Measurements from ENCODE around the gene C9orf85. TPM values are rescaled to one million over a fixed set of nuclear protein-coding genes. Genes with fewer than 3 reads are reported as not detected.

The C9orf85 gene
- total and polyA plus RNA-seq, 12 donors: 4.7 to 18.8 (median 12.1) TPM

DNA sequence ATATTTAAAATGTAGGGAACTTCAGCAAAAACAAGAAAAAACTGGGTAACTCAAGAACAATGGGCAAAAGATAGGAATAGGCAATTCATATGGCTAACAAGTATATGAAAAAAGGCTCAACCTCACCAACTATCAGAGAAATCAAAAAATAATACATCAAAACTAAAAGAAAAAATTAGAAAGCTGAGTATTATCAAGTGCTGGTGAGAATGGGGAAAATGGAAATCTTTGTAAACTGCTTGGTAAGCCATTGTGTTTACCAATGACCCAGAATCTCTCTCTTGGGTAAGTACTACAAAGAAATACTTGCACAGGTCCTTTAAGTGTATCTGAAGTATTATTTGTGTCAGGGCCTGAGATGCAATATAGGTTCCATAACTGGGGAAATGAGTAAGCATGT is 27.4 kb upstream of the C9orf85 start:
- H3K4me3 ChIP-seq: no peak overlapping the region
- peaks cover 0 to 8% (median 6%) of the 10 kb centered on the region in 3 donors for H3K9me3 ChIP-seq (replicated peaks in 1 of 3)

DNA sequence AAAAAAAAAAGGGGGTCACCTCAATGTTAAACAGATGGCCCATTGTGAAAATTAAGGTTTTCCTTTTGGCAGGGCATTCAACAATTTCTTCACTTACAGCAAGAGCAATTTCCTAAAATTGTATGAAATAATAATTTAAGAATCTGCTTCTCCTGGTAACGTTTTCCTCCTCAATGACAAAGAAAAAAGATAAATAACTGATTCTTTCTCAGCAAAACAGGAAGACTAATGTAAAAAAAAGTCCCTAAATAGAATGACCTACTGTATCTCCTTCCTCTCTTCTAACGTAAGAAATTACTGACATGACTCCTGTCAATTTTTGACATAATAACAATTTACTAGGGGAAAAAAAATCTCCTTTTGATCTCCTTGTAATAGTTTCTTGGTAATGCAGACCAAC is 26.0 kb upstream of the C9orf85 start:
- Histone ChIP-seq H3K9me3 (replicated peaks in 1 of 3) (peaks cover 0 to 5% (median 0%) of the 10 kb centered on the region in 3 donors), H3K27ac (no peak overlapping the region), H3K27me3 (no peaks in the 10 kb centered on the region), H3K36me3 (replicated peaks in 1 of 2) (no peaks in the 10 kb centered on the region), H3K4me3 (no peak overlapping the region), H3K4me1 (replicated peaks in 1 of 2) (no peaks in the 10 kb centered on the region)
- TF ChIP-seq POLR2A (IDR thresholded peaks at IDR 0.05): no peak
- TF ChIP-seq, protein P1, sequence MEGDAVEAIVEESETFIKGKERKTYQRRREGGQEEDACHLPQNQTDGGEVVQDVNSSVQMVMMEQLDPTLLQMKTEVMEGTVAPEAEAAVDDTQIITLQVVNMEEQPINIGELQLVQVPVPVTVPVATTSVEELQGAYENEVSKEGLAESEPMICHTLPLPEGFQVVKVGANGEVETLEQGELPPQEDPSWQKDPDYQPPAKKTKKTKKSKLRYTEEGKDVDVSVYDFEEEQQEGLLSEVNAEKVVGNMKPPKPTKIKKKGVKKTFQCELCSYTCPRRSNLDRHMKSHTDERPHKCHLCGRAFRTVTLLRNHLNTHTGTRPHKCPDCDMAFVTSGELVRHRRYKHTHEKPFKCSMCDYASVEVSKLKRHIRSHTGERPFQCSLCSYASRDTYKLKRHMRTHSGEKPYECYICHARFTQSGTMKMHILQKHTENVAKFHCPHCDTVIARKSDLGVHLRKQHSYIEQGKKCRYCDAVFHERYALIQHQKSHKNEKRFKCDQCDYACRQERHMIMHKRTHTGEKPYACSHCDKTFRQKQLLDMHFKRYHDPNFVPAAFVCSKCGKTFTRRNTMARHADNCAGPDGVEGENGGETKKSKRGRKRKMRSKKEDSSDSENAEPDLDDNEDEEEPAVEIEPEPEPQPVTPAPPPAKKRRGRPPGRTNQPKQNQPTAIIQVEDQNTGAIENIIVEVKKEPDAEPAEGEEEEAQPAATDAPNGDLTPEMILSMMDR (IDR thresholded peaks at IDR 0.05): no peak
- intact Hi-C loops (cut with DNase I): no loop called here
- DNase-seq: no peak
- WGBS, 4 donors: 4 to 12% (median 4%) methylated on average over 2 of the region's 2 CpGs

More for the DNA sequence above, 27.4 kb upstream of the C9orf85 start:
- TF ChIP-seq, protein P1 (IDR thresholded peaks at IDR 0.05): no peak
- no peak for TF ChIP-seq POLR2A (IDR thresholded peaks at IDR 0.05)
- Histone ChIP-seq H3K4me1 (replicated peaks in 1 of 2) (no peaks in the 10 kb centered on the region), H3K36me3 (replicated peaks in 1 of 2) (no peaks in the 10 kb centered on the region), H3K27ac (no peak overlapping the region), H3K27me3 (no peaks in the 10 kb centered on the region)
- intact Hi-C loops (cut with DNase I): no loop called here
- no peak for DNase-seq

DNA sequence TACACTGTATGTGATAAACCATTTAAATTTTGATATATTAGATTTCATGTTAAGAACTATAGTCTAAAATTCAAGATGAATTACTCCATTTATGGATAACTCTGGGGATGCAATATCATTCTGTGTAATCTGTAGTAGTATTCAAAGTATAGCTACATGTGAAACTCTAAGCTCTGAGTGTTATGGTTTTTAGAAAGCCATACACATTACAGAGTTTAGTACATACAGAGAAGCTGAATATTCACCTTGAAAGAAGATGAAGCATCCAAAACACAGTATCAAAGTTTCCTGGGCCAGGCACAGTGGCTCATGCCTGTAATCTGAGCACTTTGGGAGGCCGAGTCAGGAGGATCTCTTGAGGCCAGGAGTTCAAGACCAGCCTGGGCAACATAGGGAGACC is 25.4 kb upstream of the C9orf85 start:
- Histone ChIP-seq H3K27me3 (no peaks in the 10 kb centered on the region), H3K4me1 (replicated peaks in 1 of 2) (no peaks in the 10 kb centered on the region), H3K4me3 (no peak overlapping the region), H3K27ac (no peak overlapping the region), H3K36me3 (replicated peaks in 1 of 2) (no peaks in the 10 kb centered on the region), H3K9me3 (replicated peaks in 1 of 3) (peaks cover 0 to 5% (median 0%) of the 10 kb centered on the region in 3 donors)
- no peak for TF ChIP-seq POLR2A (IDR thresholded peaks at IDR 0.05)
- TF ChIP-seq, protein P1 (IDR thresholded peaks at IDR 0.05): no peak
- no peak for DNase-seq
- 88 to 100% (median 94%) methylated on average over 1 of the region's 1 CpG for WGBS, 4 donors
- intact Hi-C loops (cut with DNase I): no loop called here

DNA sequence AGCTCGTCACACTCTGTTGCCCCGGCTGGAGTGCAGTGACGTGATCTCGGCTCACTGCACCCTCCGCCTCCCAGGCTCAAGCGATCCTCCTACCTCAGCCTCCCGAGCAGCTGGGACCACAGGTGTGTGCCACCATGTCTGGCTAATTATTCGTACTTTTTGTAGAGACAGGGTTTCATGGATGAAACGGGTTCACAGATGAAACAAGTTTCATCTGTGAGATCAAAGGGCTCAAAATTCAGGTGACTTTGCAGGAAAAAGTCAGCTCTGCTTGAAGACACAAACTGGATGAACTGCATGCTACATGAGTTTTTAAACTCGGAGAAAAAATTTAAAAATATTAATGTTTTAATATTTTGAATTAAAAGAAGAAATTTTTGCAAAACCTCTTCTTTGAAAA is 24.9 kb upstream of the C9orf85 start:
- intact Hi-C loops (cut with DNase I): no loop called here
- Histone ChIP-seq H3K9me3 (replicated peaks in 1 of 3) (peaks cover 0 to 5% (median 0%) of the 10 kb centered on the region in 3 donors), H3K4me1 (replicated peaks in 1 of 2) (no peaks in the 10 kb centered on the region), H3K4me3 (no peak overlapping the region), H3K36me3 (replicated peaks in 1 of 2) (no peaks in the 10 kb centered on the region), H3K27me3 (no peaks in the 10 kb centered on the region), H3K27ac (no peak overlapping the region)
- DNase-seq: no peak
- WGBS, 4 donors: 97 to 99% (median 98%) methylated on average over 10 of the region's 10 CpGs
- no peak for TF ChIP-seq POLR2A (IDR thresholded peaks at IDR 0.05)
- TF ChIP-seq, protein P1 (IDR thresholded peaks at IDR 0.05): no peak

Measured in adrenal gland (tissue), 12 donors.